Stimulated activated CD4-positive, alpha-beta T cell treated with anti-CD3 and anti-CD28 coated beads, Interleukin-1b, Interleukin-23, amount 100 ng/mL, for 4 hours (primary cell): ENCODE data around the gene POU4F1.

Source experiments
- DNase-seq, 2 donors: peaks; one replicate each; pipeline ENCODE4 v3.0.0-alpha.2; 2020; ENCODE audit warnings: low read depth in 2 of 2

Gene POU4F1

GRCh38 chr13:78593652-78594455 is 9.5 kb downstream of the POU4F1 start:
- no peak for DNase-seq

GRCh38 chr13:78593129-78593528 is 10.2 kb downstream of the POU4F1 start:
- no peak for DNase-seq

GRCh38 chr13:78592584-78592983 is 10.8 kb downstream of the POU4F1 start:
- DNase-seq = no peak

- no peak for DNase-seq
Observed at GRCh38 chr13:78589206-78589605, 14.1 kb downstream of the POU4F1 start.

GRCh38 chr13:78587395-78587794 is 16.0 kb downstream of the POU4F1 start:
- no peak for DNase-seq

- DNase-seq = no peak
Observed at GRCh38 chr13:78586706-78587105, 16.6 kb downstream of the POU4F1 start.

GRCh38 chr13:78576261-78576660 is 27.1 kb downstream of the POU4F1 start:
- DNase-seq = no peak

- DNase-seq = no peak
Observed at GRCh38 chr13:78572459-78572858, 30.9 kb downstream of the POU4F1 start.

GRCh38 chr13:78569029-78569428 is 34.3 kb downstream of the POU4F1 start:
- DNase-seq = no peak

- no peak for DNase-seq
Observed at GRCh38 chr13:78566631-78567030, 36.7 kb downstream of the POU4F1 start.

GRCh38 chr13:78562237-78562889 is 41.0 kb downstream of the POU4F1 start:
- no peak for DNase-seq
